ENCODE data around the gene ARHGAP21. TPM values are rescaled to one million over a fixed set of nuclear protein-coding genes. Genes with fewer than 3 reads are reported as not detected.

The ARHGAP21 gene
- total and polyA plus RNA-seq, 9 of the 15 experiments (the other 6 are each of a cell fraction or from before 2014, with no cell fraction given), result 13.6 to 145 (median 60.8) TPM

GRCh38 chr10:24685958-24686540, 37.6 kb downstream of the ARHGAP21 start (continued):
- TF ChIP-seq JUND (IDR thresholded peaks at IDR 0.05; ENCODE audit: borderline replicate concordance, low read depth, low read length), result peak; percentile 42; the same call in 1 of the 2 replicates
- TF ChIP-seq JUND (tag; IDR thresholded peaks at IDR 0.05; ENCODE audit: borderline replicate concordance, low read depth, low read length), result no peak
- TF ChIP-seq ETV1 (tag; conservative IDR thresholded peaks at IDR 0.05; ENCODE audit: low read depth), result no peak
- TF ChIP-seq MEIS2 (IDR thresholded peaks at IDR 0.05; ENCODE audit: partially characterized antibody), result peak; percentile 29
- no peak for TF ChIP-seq CEBPB (tag; IDR thresholded peaks at IDR 0.05)
- no peak for TF ChIP-seq ZNF764 (CRISPR knock-in tag; IDR thresholded peaks at IDR 0.05; ENCODE audit: low read depth)
- TF ChIP-seq E4F1 (CRISPR knock-in tag; IDR thresholded peaks at IDR 0.05; ENCODE audit: borderline replicate concordance), result no peak
- TF ChIP-seq CBX2 (IDR thresholded peaks at IDR 0.05; ENCODE audit: insufficient read depth, low read length, poor library complexity, severe bottlenecking), result no peak
- TF ChIP-seq MEF2D (tag; conservative IDR thresholded peaks at IDR 0.05; ENCODE audit: low read depth), result no peak
- TF ChIP-seq BRF1 (IDR thresholded peaks at IDR 0.05; ENCODE audit: borderline replicate concordance, extremely low read depth, insufficient read length), result no peak
- no peak for TF ChIP-seq MCM7 (IDR thresholded peaks at IDR 0.05)
- TF ChIP-seq ILF3 (IDR thresholded peaks at IDR 0.05; ENCODE audit: borderline replicate concordance), result no peak
- TF ChIP-seq ZNF586 (CRISPR knock-in tag; conservative IDR thresholded peaks at IDR 0.05), result no peak
- TF ChIP-seq EZH2 (IDR thresholded peaks at IDR 0.05; ENCODE audit: borderline replicate concordance, low read depth, low read length), result no peak
- no peak for TF ChIP-seq ZNF583 (CRISPR knock-in tag; IDR thresholded peaks at IDR 0.05)
- TF ChIP-seq ZNF121 (CRISPR knock-in tag; conservative IDR thresholded peaks at IDR 0.05), result peak; percentile 74
- TF ChIP-seq ZBTB8A (IDR thresholded peaks at IDR 0.05; ENCODE audit: partially characterized antibody), result no peak
- no peak for TF ChIP-seq GTF3C2 (IDR thresholded peaks at IDR 0.05; ENCODE audit: borderline replicate concordance, extremely low read depth, insufficient read length)
- TF ChIP-seq ETS2 (tag; IDR thresholded peaks at IDR 0.05; ENCODE audit: borderline replicate concordance, poor library complexity, severe bottlenecking), result no peak
- TF ChIP-seq CSDE1 (IDR thresholded peaks at IDR 0.05), result no peak
- peak; percentile 58; the same call in 1 of the 2 replicates for TF ChIP-seq ATF3 (IDR thresholded peaks at IDR 0.05)
- no peak for TF ChIP-seq ATF3 (CRISPR knock-in tag; conservative IDR thresholded peaks at IDR 0.05)
- TF ChIP-seq FOXA3 (CRISPR knock-in tag; conservative IDR thresholded peaks at IDR 0.05 in 1 of 2, IDR thresholded peaks at IDR 0.05 in 1 of 2), result no peak
